B cell (primary cell): ENCODE results near the gene NKIRAS2. TPM values are rescaled to one million over a fixed set of nuclear protein-coding genes. Genes with fewer than 3 reads are reported as not detected.
A peak's percentile ranks its signal among the peaks of the same experiment; 100 is the strongest.
"Not testable (repeated sequence)": the region's sequence is repeated elsewhere in the genome, so short reads cannot be mapped to it uniquely, and the experiment has no call there.

ENCODE experiments used
- ATAC-seq: fragments of 200-7000 bp; cut with Tn5 transposase; one replicate; pipeline ENCODE4 v1.10.0; 2021; ENCODE audit warnings: low read depth, mild to moderate bottlenecking, moderate number of reproducible peaks, moderate library complexity
- CTCF ChIA-PET: fragments of 350-600 bp; sonication (Branson Sonifier 250); formaldehyde crosslinking; loops from one replicate; lab custom pipeline; 2021; ENCODE audit warnings: antibody characterized with exemption, inconsistent platforms; lab: Charles Lee
- POLR2A ChIA-PET: fragments of 350-600 bp; sonication (Branson Sonifier 250); formaldehyde crosslinking; loops from one replicate; lab custom pipeline; 2021; ENCODE audit warnings: antibody characterized with exemption; lab: Charles Lee
- DNase-seq: peaks from one replicate; pipeline ENCODE4 v3.0.0; 2013
- H2AFZ ChIP-seq: 2 replicates; pipeline ENCODE4 v1.6.1; 2012; ENCODE audit warnings: mild to moderate bottlenecking, low read depth, low read length; ENCODE audit not compliant: insufficient read depth, poor library complexity, severe bottlenecking
- H3K27ac ChIP-seq, 2 donors: 1 replicate in 1 of 2; 2 replicates in 1 of 2; pipeline ENCODE4 v1.5.1; 2012 to 2013; ENCODE audit warnings: low read length in 2 of 2, mild to moderate bottlenecking in 2 of 2, moderate library complexity in 1 of 2
- H3K27me3 ChIP-seq, 4 experiments: fragments of 200-600 bp in 1 of 4; sonication (generic) in 1 of 4; replicated peaks in 1 of 4; 1 replicate in 2 of 4; 2 replicates in 2 of 4; pipeline versions ENCODE4 v1.6.1 to v1.7.0; 2013 to 2016; ENCODE audit warnings: low read length in 3 of 4, mild to moderate bottlenecking in 2 of 4, mixed read lengths in 1 of 4, moderate library complexity in 1 of 4; ENCODE audit not compliant: insufficient read depth in 4 of 4, control insufficient read depth in 3 of 4; ENCODE audit errors: control extremely low read depth in 1 of 4
- H3K36me3 ChIP-seq, 2 experiments: replicated peaks in 1 of 2; 1 replicate in 1 of 2; 2 replicates in 1 of 2; pipeline versions ENCODE4 v1.6.1 to v1.7.1; 2013; ENCODE audit warnings: low read length in 1 of 2; ENCODE audit not compliant: insufficient read depth in 2 of 2, control insufficient read depth in 1 of 2; ENCODE audit errors: control extremely low read depth in 1 of 2, extremely low read depth in 1 of 2
- H3K4me1 ChIP-seq, 2 donors: fragments of 200-600 bp in 1 of 2; sonication (generic) in 1 of 2; 1 replicate in 1 of 2; 2 replicates in 1 of 2; pipeline versions ENCODE4 v1.5.1 to v1.6.1; 2013 to 2017; ENCODE audit warnings: low read length in 2 of 2; ENCODE audit not compliant: control insufficient read depth in 2 of 2, insufficient read depth in 2 of 2
- H3K4me2 ChIP-seq: replicated peaks from 2 replicates; pipeline ENCODE3; 2012; ENCODE audit warnings: mild to moderate bottlenecking, low read depth, low read length; ENCODE audit not compliant: poor library complexity, severe bottlenecking
- H3K4me3 ChIP-seq, 5 experiments: fragments of 200-600 bp in 1 of 5; sonication (generic) in 1 of 5; 1 replicate in 3 of 5; 2 replicates in 2 of 5; pipeline versions ENCODE4 v1.5.1 to v1.7.0; 2011 to 2016; ENCODE audit warnings: low read length in 4 of 5, mild to moderate bottlenecking in 4 of 5, low read depth in 2 of 5, control low read depth in 1 of 5, moderate library complexity in 1 of 5; ENCODE audit not compliant: insufficient read depth in 1 of 5; ENCODE audit errors: control extremely low read depth in 1 of 5, extremely low read depth in 1 of 5
- H3K79me2 ChIP-seq: fragments of 200-600 bp; sonication (generic); one replicate; pipeline ENCODE4 v1.6.0; 2016; ENCODE audit warnings: low read length; ENCODE audit not compliant: control insufficient read depth, insufficient read depth
- H3K9ac ChIP-seq: fragments of 200-600 bp; sonication (generic); 2 replicates; pipeline ENCODE4 v1.6.1; 2017; ENCODE audit warnings: mild to moderate bottlenecking, low read length, moderate library complexity
- H3K9me3 ChIP-seq, 3 donors: one replicate each; pipeline versions ENCODE4 v1.6.1 to v1.7.1; 2013; ENCODE audit warnings: low read length in 2 of 3; ENCODE audit not compliant: control insufficient read depth in 2 of 3, insufficient read depth in 1 of 3; ENCODE audit errors: control extremely low read depth in 1 of 3
- H4K20me1 ChIP-seq: 2 replicates; pipeline ENCODE4 v1.6.0; 2012; ENCODE audit warnings: mild to moderate bottlenecking, low read length; ENCODE audit not compliant: insufficient read depth, control insufficient read depth, poor library complexity, severe bottlenecking
- H3K27ac Mint-ChIP-seq: one replicate; pipeline ENCODE4 v1.8.0; 2021; ENCODE audit warnings: mixed read lengths
- H3K27me3 Mint-ChIP-seq: one replicate; pipeline ENCODE4 v1.8.0; 2021; ENCODE audit warnings: mixed read lengths
- H3K4me1 Mint-ChIP-seq: one replicate; pipeline ENCODE4 v1.8.0; 2021; ENCODE audit warnings: mixed read lengths
- H3K4me3 Mint-ChIP-seq: one replicate; pipeline ENCODE4 v1.8.0; 2021; ENCODE audit warnings: mixed read lengths
- H3K9me3 Mint-ChIP-seq: one replicate; pipeline ENCODE4 v1.8.0; 2022; ENCODE audit warnings: mixed read lengths; ENCODE audit not compliant: insufficient read depth
- EZH2 ChIP-seq: IDR thresholded peaks from 2 replicates; pipeline ENCODE4 v1.6.1; 2012; ENCODE audit warnings: borderline replicate concordance, low read depth, mild to moderate bottlenecking, moderate library complexity, low read length; ENCODE audit not compliant: insufficient read depth, poor library complexity, severe bottlenecking
- WGBS: methylation state at CpG from one replicate; pipeline ENCODE4 v1.1.5; 2013; ENCODE audit warnings: missing lambda C conversion rate; ENCODE audit not compliant: insufficient coverage; 5-methylcytosine and 5-hydroxymethylcytosine counted together
- intact Hi-C: fragments of 100-400 bp; cut with micrococcal nuclease; formaldehyde crosslinking; loops from one replicate; pipeline ENCODE4 v1.10.0; 2022
- polyA plus RNA-seq: library from polyadenylated mRNA; depleted of rRNA; stranded (reverse); fragments of >200 nt; gene quantifications from 2 replicates; pipeline ENCODE4 v1.2.3, GENCODE V29; 2012
- total RNA-seq, 2 donors: library from RNA; stranded (reverse); fragments of 120-200 nt in 1 of 2; gene quantifications; 1 replicate in 1 of 2; 2 replicates in 1 of 2; pipeline versions ENCODE4 v1.2.3 to v1.2.4, GENCODE V29; 2013 to 2022
- TF ChIP-seq, protein P1 (sequence below): fragments of 200-600 bp; IDR thresholded peaks from one replicate; pipeline ENCODE4 v1.8.0; 2022; ENCODE audit warnings: antibody characterized with exemption, mild to moderate bottlenecking

Gene NKIRAS2
- total and polyA plus RNA-seq, 2 donors (not counting 1 experiment from before 2014, with no cell fraction given) = 22.0 to 29.2 TPM

DNA sequence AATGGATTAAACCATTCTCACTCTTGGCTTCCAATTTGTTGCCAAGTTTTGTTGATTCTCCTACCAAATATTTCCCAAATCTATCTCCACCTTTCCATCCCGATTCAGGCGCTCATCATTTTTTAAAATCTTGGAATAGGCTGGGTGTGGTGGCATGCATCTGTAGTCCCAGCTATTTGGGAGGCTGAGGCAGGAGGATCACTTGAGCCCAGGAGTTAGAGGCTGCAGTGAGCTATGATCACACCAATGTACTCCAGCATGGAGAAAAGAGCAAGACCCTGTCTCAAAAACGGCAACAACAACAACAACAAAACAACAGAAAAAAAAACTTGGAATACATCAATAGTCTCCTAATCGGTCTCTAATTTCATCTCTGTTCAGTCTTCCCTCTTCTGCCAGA lies 902 bp upstream of the NKIRAS2 start:
- intact Hi-C loops = loop anchor here (5.0 kb wide), 1 partner anchor 1202 kb away; no protein-coding TSS in a partner anchor
- H3K9ac ChIP-seq = no peak overlapping the region
- ATAC-seq (no peak), DNase-seq (no peak)
- H2AFZ ChIP-seq = no peak overlapping the region
- no peak for TF ChIP-seq EZH2
- TF ChIP-seq, protein P1, sequence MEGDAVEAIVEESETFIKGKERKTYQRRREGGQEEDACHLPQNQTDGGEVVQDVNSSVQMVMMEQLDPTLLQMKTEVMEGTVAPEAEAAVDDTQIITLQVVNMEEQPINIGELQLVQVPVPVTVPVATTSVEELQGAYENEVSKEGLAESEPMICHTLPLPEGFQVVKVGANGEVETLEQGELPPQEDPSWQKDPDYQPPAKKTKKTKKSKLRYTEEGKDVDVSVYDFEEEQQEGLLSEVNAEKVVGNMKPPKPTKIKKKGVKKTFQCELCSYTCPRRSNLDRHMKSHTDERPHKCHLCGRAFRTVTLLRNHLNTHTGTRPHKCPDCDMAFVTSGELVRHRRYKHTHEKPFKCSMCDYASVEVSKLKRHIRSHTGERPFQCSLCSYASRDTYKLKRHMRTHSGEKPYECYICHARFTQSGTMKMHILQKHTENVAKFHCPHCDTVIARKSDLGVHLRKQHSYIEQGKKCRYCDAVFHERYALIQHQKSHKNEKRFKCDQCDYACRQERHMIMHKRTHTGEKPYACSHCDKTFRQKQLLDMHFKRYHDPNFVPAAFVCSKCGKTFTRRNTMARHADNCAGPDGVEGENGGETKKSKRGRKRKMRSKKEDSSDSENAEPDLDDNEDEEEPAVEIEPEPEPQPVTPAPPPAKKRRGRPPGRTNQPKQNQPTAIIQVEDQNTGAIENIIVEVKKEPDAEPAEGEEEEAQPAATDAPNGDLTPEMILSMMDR = no peak
- H3K27ac ChIP-seq = no peak overlapping the region
- peaks cover 76% of the 10 kb centered on the region for H3K79me2 ChIP-seq
- Mint-ChIP-seq H3K27ac (no peak overlapping the region), H3K27me3 (no peaks in the 10 kb centered on the region), H3K4me3 (peak overlapping the region; percentile 100), H3K9me3 (no peaks in the 10 kb centered on the region), H3K4me1 (peaks cover 57% of the 10 kb centered on the region)
- H4K20me1 ChIP-seq = peaks cover 5% of the 10 kb centered on the region
- CTCF ChIA-PET = interaction anchor here (1.0 to 8.2 kb wide), 11 partner anchors 8 to 97 kb away, joined by 3 to 90 read pairs (median 6); partner anchors contain the start of gene CNP
- H3K4me1 ChIP-seq = peaks cover 38 to 48% of the 10 kb centered on the region in 2 donors
- H3K36me3 ChIP-seq = peaks cover 0 to 22% of the 10 kb centered on the region in 2 experiments
- no peak overlapping the region for H3K4me2 ChIP-seq
- H3K9me3 ChIP-seq = no peaks in the 10 kb centered on the region
- no peak overlapping the region for H3K4me3 ChIP-seq
- H3K27me3 ChIP-seq = no peaks in the 10 kb centered on the region
- POLR2A ChIA-PET = no interaction called here
- 100% methylated on average over 2 of the region's 4 CpGs for WGBS

GRCh38 chr17:42020845-42021244 lies 955 bp downstream of the NKIRAS2 start:
- 98% methylated on average over 5 of the region's 8 CpGs for WGBS
- peaks cover 59% of the 10 kb centered on the region for H3K4me1 Mint-ChIP-seq
- H3K27ac ChIP-seq, H3K9me3 ChIP-seq, DNase-seq, H3K27me3 Mint-ChIP-seq, H3K27me3 ChIP-seq, ATAC-seq, H2AFZ ChIP-seq, H3K9me3 Mint-ChIP-seq: not testable (repeated sequence)
- POLR2A ChIA-PET = interaction anchor here (1.0 to 1.3 kb wide), 2 partner anchors 55 to 58 kb away, joined by 7 to 11 read pairs; partner anchors contain the start of gene CNP
- peak overlapping the region; percentile 74 for H3K27ac Mint-ChIP-seq
- H3K4me2 ChIP-seq = peak overlapping the region; percentile 81
- H3K79me2 ChIP-seq = peaks cover 60% of the 10 kb centered on the region
- peak overlapping the region in 2 of 5 experiments; percentile 65 to 68 for H3K4me3 ChIP-seq
- peak overlapping the region; percentile 76 for H3K9ac ChIP-seq
- peaks cover 15% of the 10 kb centered on the region for H4K20me1 ChIP-seq
- peaks cover 0 to 26% of the 10 kb centered on the region in 2 experiments for H3K36me3 ChIP-seq
- H3K4me3 Mint-ChIP-seq = peak overlapping the region; percentile 91
- H3K4me1 ChIP-seq = peaks cover 40 to 49% of the 10 kb centered on the region in 2 donors
- intact Hi-C loops = loop anchor here (1.0 kb wide), 2 partner anchors 91 to 95 kb away; partner anchors contain the start of gene ODAD4
- CTCF ChIA-PET = interaction anchor here (1.0 to 8.2 kb wide), 10 partner anchors 21 to 174 kb away, joined by 3 to 90 read pairs (median 4); partner anchors contain the start of genes CNP, DHX58, GHDC and ODAD4
